Uterus (tissue), 2 donors: ENCODE measurements around the gene OXTR.

ENCODE experiments used
- CTCF ChIP-seq, 4 experiments: fragments of 200-600 bp in 2 of 4; fragments of 450-650 bp in 2 of 4; sonication (generic) in 2 of 4; IDR thresholded peaks; one replicate each; pipeline ENCODE4 v1.5.1; 2016 to 2019; ENCODE audit warnings: antibody characterized with exemption in 4 of 4, mild to moderate bottlenecking in 2 of 4, moderate library complexity in 1 of 4
- POLR2A ChIP-seq, 2 donors: fragments of 450-650 bp; IDR thresholded peaks; one replicate each; pipeline ENCODE4 v1.6.1; 2016; ENCODE audit warnings: antibody characterized with exemption in 2 of 2, mild to moderate bottlenecking in 1 of 2, moderate library complexity in 1 of 2

GRCh38 chr3:8743911-8744310 lies 25.5 kb downstream of the OXTR start:
- no peak for TF ChIP-seq CTCF (IDR thresholded peaks at IDR 0.05)
- TF ChIP-seq POLR2A (IDR thresholded peaks at IDR 0.05), result no peak
